ENCODE data around the gene KCNH3.
"Not testable (repeated sequence)": the region's sequence is repeated elsewhere in the genome, so short reads cannot be mapped to it uniquely, and the experiment has no call there.

KCNH3 gene

GRCh38 chr12:49538510-49539403 lies at the start of gene KCNH3:
Gene KCNH3, plus strand, starts transcription at chr12:49539030. Its CDS starts 387 bp downstream, at chr12:49539417.
- DNase-seq = peak; percentile 88

- no peak for DNase-seq
Measured at GRCh38 chr12:49489154-49489553, 49.7 kb upstream of the KCNH3 start.

GRCh38 chr12:49489720-49490119 lies 49.1 kb upstream of the KCNH3 start:
- no peak for DNase-seq

- no peak for DNase-seq
Measured at GRCh38 chr12:49491823-49492222, 47.0 kb upstream of the KCNH3 start.

GRCh38 chr12:49493900-49494299 lies 44.9 kb upstream of the KCNH3 start:
- DNase-seq = no peak

GRCh38 chr12:49496417-49497360 lies 42.1 kb upstream of the KCNH3 start:
- no peak for DNase-seq

GRCh38 chr12:49501895-49502294 lies 36.9 kb upstream of the KCNH3 start:
- DNase-seq = no peak

GRCh38 chr12:49502590-49502989 lies 36.2 kb upstream of the KCNH3 start:
- no peak for DNase-seq

GRCh38 chr12:49503674-49504180 lies 35.1 kb upstream of the KCNH3 start:
- DNase-seq = no peak

- DNase-seq = no peak
Measured at GRCh38 chr12:49505672-49506071, 33.2 kb upstream of the KCNH3 start.

GRCh38 chr12:49507139-49507538 lies 31.7 kb upstream of the KCNH3 start:
- DNase-seq = no peak

- DNase-seq = not testable (repeated sequence)
Measured at GRCh38 chr12:49509681-49510080, 29.1 kb upstream of the KCNH3 start.

- no peak for DNase-seq
Measured at GRCh38 chr12:49511410-49511809, 27.4 kb upstream of the KCNH3 start.

GRCh38 chr12:49512546-49512945 lies 26.3 kb upstream of the KCNH3 start:
- DNase-seq = no peak

GRCh38 chr12:49515266-49515665 lies 23.6 kb upstream of the KCNH3 start:
- DNase-seq = no peak

GRCh38 chr12:49518914-49519573 lies 19.8 kb upstream of the KCNH3 start:
- DNase-seq = no peak

GRCh38 chr12:49519574-49519936 lies 19.3 kb upstream of the KCNH3 start:
- DNase-seq = no peak

GRCh38 chr12:49521389-49521788 lies 17.4 kb upstream of the KCNH3 start:
- DNase-seq = no peak

- DNase-seq = no peak
Measured at GRCh38 chr12:49524660-49525324, 14.0 kb upstream of the KCNH3 start.

GRCh38 chr12:49525942-49526341 lies 12.9 kb upstream of the KCNH3 start:
- no peak for DNase-seq

GRCh38 chr12:49527361-49528130 lies 11.3 kb upstream of the KCNH3 start:
- no peak for DNase-seq

- no peak for DNase-seq
Measured at GRCh38 chr12:49529414-49529813, 9.4 kb upstream of the KCNH3 start.

Measured in NCI-H510A (cell line).